Frontal cortex (tissue), 4 donors: ENCODE measurements around the gene TFCP2L1. TPM values are rescaled to one million over a fixed set of nuclear protein-coding genes. Genes with fewer than 3 reads are reported as not detected.
"Not testable (repeated sequence)": the region's sequence is repeated elsewhere in the genome, so short reads cannot be mapped to it uniquely, and the experiment has no call there.

Source experiments
- DNase-seq, 2 donors: peaks; one replicate each; pipeline ENCODE4 v3.0.0; 2012; ENCODE audit warnings: low spot score in 2 of 2
- FAIRE-seq: peaks from 2 replicates; lab custom pipeline; 2012; peaks lifted over from hg19 to GRCh38; lab: Jason Lieb, UNC
- total RNA-seq: library from RNA; depleted of rRNA; stranded (reverse); fragments of >200 nt; gene quantifications from one replicate; pipeline ENCODE4 v1.2.3, GENCODE V29; 2014
- donor health status: control.
- donor health status: control.
- donor health status: control.

The TFCP2L1 gene
- total RNA-seq, 1 donor from 2014 or later: under 0.01 TPM

- no peak for DNase-seq
- no peak for FAIRE-seq
Observed at GRCh38 chr2:121232626-121233265, 52.3 kb downstream of the TFCP2L1 start.

- FAIRE-seq: no peak
Observed at GRCh38 chr2:121231385-121232000, 53.5 kb downstream of the TFCP2L1 start.

GRCh38 chr2:121228521-121228920 lies 56.5 kb downstream of the TFCP2L1 start:
- FAIRE-seq (no peak), DNase-seq (no peak)

More at GRCh38 chr2:121231385-121232000, 53.5 kb downstream of the TFCP2L1 start:
- DNase-seq: no peak

GRCh38 chr2:121227381-121228144 lies 57.4 kb downstream of the TFCP2L1 start:
- not testable (repeated sequence) for FAIRE-seq
- DNase-seq: peak in 1 of 2 donors; percentile 29

- DNase-seq, FAIRE-seq: not testable (repeated sequence)
Observed at GRCh38 chr2:121225681-121226080, 59.3 kb downstream of the TFCP2L1 start.

GRCh38 chr2:121220995-121221394 lies 64.0 kb downstream of the TFCP2L1 start:
- no peak for DNase-seq
- no peak for FAIRE-seq

- FAIRE-seq (no peak), DNase-seq (no peak)
Observed at GRCh38 chr2:121219866-121220265, 65.1 kb downstream of the TFCP2L1 start.

DNA sequence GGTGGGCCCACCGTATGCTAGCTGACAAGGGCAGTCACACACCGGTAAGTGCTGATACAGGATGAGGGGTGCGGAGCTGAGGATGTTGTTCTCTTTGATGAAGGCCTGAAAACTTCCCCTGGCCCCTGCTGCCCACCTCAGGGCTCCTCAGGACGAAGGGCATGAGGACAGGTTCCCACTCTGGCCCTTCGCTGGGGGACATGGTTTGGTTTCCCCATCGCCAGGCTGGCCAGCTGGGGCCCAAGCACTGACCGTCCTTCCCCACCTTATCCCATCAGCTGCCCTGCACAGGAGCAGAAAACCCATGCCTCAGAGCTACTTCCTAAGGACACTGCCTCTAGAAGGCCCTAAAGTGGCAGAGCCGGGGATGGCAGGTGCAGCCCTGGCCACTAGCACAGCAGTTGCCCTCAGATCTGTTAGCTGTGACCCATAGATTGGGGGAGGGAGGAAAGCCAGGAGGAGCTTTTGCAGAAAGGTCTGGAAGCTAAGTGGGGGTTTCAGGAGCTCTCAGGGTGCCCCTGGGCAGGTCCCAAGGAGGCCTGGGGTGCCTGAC lies 66.5 kb downstream of the TFCP2L1 start:
- FAIRE-seq (no peak), DNase-seq (no peak)

DNA sequence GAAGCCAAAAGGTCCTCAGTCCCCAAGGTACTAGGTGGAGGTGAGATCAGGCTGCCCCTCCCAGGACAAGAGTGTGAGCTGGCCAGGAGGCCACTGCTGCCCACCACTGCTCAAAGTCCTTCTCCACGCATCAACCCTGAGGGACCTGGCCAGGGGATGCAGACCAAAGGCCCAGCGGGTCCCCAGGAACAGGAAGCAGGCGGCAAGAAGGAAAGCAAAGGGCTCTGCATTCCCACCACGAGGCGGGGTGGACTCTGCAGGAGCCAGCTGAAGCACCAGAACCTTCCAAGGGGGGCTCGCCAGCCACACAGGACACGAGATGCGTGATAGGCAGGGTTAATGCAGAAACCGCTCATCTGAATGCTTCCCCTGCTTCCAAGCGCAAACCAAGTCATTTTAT lies 67.4 kb downstream of the TFCP2L1 start:
- FAIRE-seq (no peak), DNase-seq (no peak)

- DNase-seq (no peak), FAIRE-seq (no peak)
Observed at GRCh38 chr2:121214296-121214695, 70.7 kb downstream of the TFCP2L1 start.

- DNase-seq (no peak), FAIRE-seq (no peak)
Observed at GRCh38 chr2:121213386-121213785, 71.6 kb downstream of the TFCP2L1 start.

- DNase-seq (no peak), FAIRE-seq (no peak)
Observed at GRCh38 chr2:121212661-121213325, 72.2 kb downstream of the TFCP2L1 start.

DNA sequence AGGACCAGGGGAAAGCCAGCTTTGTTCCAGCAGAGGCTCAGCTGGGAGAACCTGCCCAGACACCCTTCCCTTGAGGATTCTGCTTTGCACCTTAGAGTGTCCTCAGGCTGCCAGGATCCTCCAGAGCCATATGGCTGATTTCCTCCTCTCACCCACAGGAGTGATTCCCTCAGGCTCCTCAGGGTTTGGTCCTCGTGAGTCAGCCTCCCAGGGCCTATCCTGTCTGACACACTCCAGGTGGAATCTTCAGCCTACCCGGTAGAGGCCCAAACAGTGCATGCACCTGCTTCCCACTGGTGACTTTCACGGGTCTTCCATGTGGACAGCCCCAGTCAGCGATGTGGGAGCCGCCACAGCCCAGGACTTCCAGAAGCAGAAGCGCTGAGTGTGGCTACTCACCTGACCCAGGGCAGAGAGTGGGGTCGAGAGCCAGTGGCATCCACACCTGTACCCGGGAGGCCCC lies 73.3 kb downstream of the TFCP2L1 start:
- FAIRE-seq (no peak), DNase-seq (no peak)

GRCh38 chr2:121211251-121211650 lies 73.8 kb downstream of the TFCP2L1 start:
- FAIRE-seq (no peak), DNase-seq (no peak)

DNA sequence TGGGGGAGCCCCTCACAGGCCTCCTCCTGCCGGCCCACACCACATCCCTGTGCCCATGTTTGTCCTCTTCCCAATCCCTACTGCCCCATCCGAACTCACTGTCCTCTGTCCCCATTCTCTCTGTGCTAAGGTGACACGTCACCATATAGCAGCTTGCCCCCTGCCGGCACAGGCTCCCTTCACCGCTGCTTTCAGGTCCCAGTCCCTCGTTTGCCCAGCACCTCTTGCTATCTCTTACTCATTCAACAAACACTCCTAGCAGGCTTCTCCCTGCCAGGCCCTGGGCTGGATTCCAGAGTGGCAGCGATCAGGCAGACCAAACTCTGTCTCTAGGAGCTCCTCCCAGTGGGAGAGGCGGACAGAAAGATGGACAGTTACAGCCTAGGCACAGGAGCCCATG lies 74.3 kb downstream of the TFCP2L1 start:
- no peak for DNase-seq
- no peak for FAIRE-seq

DNA sequence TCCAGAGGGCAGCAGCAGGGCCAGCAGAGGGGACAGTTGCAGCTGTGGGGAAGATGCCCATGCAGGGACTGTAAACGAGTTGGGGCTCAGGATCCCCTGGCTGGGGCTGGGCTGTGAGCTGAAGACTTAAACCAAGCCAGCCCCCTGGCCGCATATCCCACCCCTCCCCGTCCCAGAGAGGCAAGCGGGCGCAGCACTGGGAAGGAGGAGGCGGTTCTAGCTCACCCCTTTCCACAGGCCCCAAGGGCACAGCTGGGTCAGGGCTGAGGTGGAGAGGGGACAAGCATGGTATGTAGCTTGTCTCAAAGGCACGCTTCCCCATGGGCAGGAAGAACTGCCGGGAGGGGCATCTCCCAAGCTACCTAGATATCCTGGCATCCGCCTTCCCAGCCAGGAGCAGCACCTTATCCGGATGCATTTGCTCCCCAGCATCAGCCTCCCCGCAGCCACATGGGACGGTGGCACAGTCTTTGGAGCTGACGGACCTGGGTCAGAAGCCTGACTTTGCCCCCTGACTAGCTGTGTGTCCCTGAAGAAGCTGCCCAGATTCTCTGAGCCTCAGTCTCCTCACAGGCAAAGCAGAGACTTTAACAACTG lies 75.9 kb downstream of the TFCP2L1 start:
- FAIRE-seq (no peak), DNase-seq (no peak)

- DNase-seq (no peak), FAIRE-seq (no peak)
Observed at GRCh38 chr2:121207494-121207893, 77.5 kb downstream of the TFCP2L1 start.

GRCh38 chr2:121205321-121205942 lies 79.6 kb downstream of the TFCP2L1 start:
- DNase-seq (no peak), FAIRE-seq (no peak)

GRCh38 chr2:121203591-121204249 lies 81.3 kb downstream of the TFCP2L1 start:
- no peak for DNase-seq
- no peak for FAIRE-seq
